ENCODE data around the gene CCDC6. TPM values are rescaled to one million over a fixed set of nuclear protein-coding genes. Genes with fewer than 3 reads are reported as not detected.
A peak's percentile ranks its signal among the peaks of the same experiment; 100 is the strongest.

CCDC6 gene
- total RNA-seq, 1 donor from 2014 or later: 24.0 TPM

DNA sequence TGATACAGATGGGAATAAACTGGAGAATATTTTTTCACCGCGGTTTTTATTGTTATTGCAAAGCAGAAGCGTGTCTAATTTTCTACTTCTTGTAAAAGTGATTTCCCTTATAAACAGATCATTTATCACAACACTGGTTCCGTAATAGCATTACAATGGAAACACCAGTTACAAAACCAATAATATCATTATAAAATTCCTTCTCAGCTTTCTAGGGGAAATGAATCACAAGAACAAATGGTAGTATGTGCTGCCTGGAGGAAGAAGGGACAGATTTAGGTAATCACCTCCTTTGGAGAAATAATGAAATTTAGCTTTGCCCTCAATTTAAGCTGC, 2.4 kb upstream of the CCDC6 start:
- no peak for FAIRE-seq
- H3K4me3 ChIP-seq (ENCODE audit: low read depth, low read length): no peak overlapping the region
- DNase-seq (ENCODE audit: low read depth): no peak
- H3K27me3 ChIP-seq (ENCODE audit: control insufficient read depth, insufficient read depth, low read length): no peaks in the 10 kb centered on the region
- H3K36me3 ChIP-seq (ENCODE audit: control insufficient read depth, insufficient read depth, low read length): no peaks in the 10 kb centered on the region
- TF ChIP-seq, protein P1, sequence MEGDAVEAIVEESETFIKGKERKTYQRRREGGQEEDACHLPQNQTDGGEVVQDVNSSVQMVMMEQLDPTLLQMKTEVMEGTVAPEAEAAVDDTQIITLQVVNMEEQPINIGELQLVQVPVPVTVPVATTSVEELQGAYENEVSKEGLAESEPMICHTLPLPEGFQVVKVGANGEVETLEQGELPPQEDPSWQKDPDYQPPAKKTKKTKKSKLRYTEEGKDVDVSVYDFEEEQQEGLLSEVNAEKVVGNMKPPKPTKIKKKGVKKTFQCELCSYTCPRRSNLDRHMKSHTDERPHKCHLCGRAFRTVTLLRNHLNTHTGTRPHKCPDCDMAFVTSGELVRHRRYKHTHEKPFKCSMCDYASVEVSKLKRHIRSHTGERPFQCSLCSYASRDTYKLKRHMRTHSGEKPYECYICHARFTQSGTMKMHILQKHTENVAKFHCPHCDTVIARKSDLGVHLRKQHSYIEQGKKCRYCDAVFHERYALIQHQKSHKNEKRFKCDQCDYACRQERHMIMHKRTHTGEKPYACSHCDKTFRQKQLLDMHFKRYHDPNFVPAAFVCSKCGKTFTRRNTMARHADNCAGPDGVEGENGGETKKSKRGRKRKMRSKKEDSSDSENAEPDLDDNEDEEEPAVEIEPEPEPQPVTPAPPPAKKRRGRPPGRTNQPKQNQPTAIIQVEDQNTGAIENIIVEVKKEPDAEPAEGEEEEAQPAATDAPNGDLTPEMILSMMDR (IDR thresholded peaks at IDR 0.05; ENCODE audit: insufficient read depth, low read length, severe bottlenecking): no peak

GRCh38 chr10:59907918-59908807, 1.8 kb upstream of the CCDC6 start:
- TF ChIP-seq, protein P1 (IDR thresholded peaks at IDR 0.05; ENCODE audit: insufficient read depth, low read length, severe bottlenecking): no peak
- no peak for FAIRE-seq
- DNase-seq (ENCODE audit: low read depth): peak; percentile 78

DNA sequence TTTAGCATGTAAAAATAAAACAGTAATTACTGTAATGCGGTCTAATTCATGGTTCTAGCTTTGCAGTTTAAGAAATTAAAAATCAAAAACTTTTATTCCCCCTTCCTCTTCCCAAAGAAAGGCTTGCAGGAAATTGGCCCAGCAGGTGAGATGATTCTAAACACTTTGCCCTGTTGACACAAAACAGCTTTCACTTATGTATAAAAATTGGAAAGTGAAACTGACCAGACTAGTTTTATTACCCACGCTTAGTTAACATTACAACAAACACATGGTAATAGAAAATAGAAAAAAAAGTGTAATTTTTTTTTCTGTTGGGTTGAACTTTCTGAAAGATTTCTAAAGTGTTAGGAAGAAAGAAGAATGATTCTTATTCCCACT, 1.2 kb upstream of the CCDC6 start:
- FAIRE-seq: no peak
- Histone ChIP-seq H3K27me3 (ENCODE audit: control insufficient read depth, insufficient read depth, low read length) (no peaks in the 10 kb centered on the region), H3K4me3 (ENCODE audit: low read depth, low read length) (peak overlapping the region; percentile 50), H3K36me3 (ENCODE audit: control insufficient read depth, insufficient read depth, low read length) (no peaks in the 10 kb centered on the region)
- TF ChIP-seq, protein P1 (IDR thresholded peaks at IDR 0.05; ENCODE audit: insufficient read depth, low read length, severe bottlenecking): no peak
- DNase-seq (ENCODE audit: low read depth): no peak

More at GRCh38 chr10:59907918-59908807, 1.8 kb upstream of the CCDC6 start:
- no peaks in the 10 kb centered on the region for H3K27me3 ChIP-seq (ENCODE audit: control insufficient read depth, insufficient read depth, low read length)
- H3K36me3 ChIP-seq (ENCODE audit: control insufficient read depth, insufficient read depth, low read length): no peaks in the 10 kb centered on the region
- H3K4me3 ChIP-seq (ENCODE audit: low read depth, low read length): peak overlapping the region; percentile 50

DNA sequence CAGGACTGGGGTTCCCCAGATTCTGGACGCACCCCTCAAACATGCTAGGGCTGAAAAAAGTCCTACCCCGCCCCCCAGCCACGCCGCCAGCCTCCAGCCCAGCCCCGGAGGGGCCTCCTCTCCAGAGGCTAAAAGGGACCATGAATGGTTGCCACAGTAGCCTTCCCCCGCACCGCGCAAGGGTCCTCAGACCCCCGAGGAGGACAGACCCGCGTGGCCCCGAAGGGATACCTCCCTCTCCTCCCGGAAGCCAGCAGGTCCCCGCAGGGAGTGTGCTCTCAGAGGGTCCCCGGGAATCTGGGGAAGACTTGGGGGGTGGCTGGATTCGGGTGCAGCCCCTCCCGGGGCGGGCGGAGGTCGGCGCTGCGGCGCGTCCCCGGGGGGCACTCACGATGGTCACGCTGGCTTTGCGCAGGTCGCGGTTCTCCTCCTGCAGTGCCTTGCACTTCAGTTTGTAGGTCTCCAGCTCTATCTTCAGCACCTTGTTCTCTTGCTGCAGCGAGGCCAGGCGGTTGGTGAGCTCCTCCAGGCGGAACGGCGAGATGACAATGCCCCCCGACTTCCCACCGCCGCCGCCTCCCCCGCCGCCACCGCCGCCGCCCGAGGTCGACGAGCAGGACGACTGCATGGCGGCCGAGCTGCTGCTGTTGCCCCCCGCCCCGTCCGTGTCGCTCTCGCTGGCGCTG, 482 bp downstream of the CCDC6 start:
- H3K27me3 ChIP-seq (ENCODE audit: control insufficient read depth, insufficient read depth, low read length): no peaks in the 10 kb centered on the region
- no peak for FAIRE-seq
- H3K36me3 ChIP-seq (ENCODE audit: control insufficient read depth, insufficient read depth, low read length): no peaks in the 10 kb centered on the region
- DNase-seq (ENCODE audit: low read depth): no peak
- H3K4me3 ChIP-seq (ENCODE audit: low read depth, low read length): peak overlapping the region; percentile 95
- TF ChIP-seq, protein P1 (IDR thresholded peaks at IDR 0.05; ENCODE audit: insufficient read depth, low read length, severe bottlenecking): no peak

GRCh38 chr10:59905066-59905730, 1.2 kb downstream of the CCDC6 start:
- TF ChIP-seq, protein P1 (IDR thresholded peaks at IDR 0.05; ENCODE audit: insufficient read depth, low read length, severe bottlenecking): peak; percentile 4
- DNase-seq (ENCODE audit: low read depth) (peak; percentile 31), FAIRE-seq (no peak)
- peak overlapping the region; percentile 95 for H3K4me3 ChIP-seq (ENCODE audit: low read depth, low read length)
- no peaks in the 10 kb centered on the region for H3K27me3 ChIP-seq (ENCODE audit: control insufficient read depth, insufficient read depth, low read length)
- no peaks in the 10 kb centered on the region for H3K36me3 ChIP-seq (ENCODE audit: control insufficient read depth, insufficient read depth, low read length)
